Transverse colon (tissue), 4 donors: Measurements from ENCODE around the gene LACTBL1. TPM values are rescaled to one million over a fixed set of nuclear protein-coding genes. Genes with fewer than 3 reads are reported as not detected.

Source experiments
- DNase-seq: peaks from one replicate; pipeline ENCODE4 v3.0.0-alpha.2; 2019
- H3K27ac ChIP-seq, 4 donors: fragments of 200-600 bp; sonication (generic); 2 replicates each; pipeline ENCODE4 v1.5.1; 2016 to 2018; ENCODE audit warnings: inconsistent platforms in 4 of 4
- H3K27me3 ChIP-seq: fragments of 200-600 bp; sonication (generic); 2 replicates; pipeline ENCODE4 v1.5.1; 2017; ENCODE audit warnings: inconsistent platforms
- H3K36me3 ChIP-seq, 4 donors: fragments of 200-600 bp; sonication (generic); 2 replicates each; pipeline ENCODE4 v1.5.1; 2017 to 2019; ENCODE audit warnings: inconsistent platforms in 4 of 4
- H3K4me1 ChIP-seq, 4 donors: fragments of 200-600 bp; sonication (generic); 2 replicates each; pipeline ENCODE4 v1.5.1; 2017 to 2020; ENCODE audit warnings: inconsistent platforms in 4 of 4
- H3K4me3 ChIP-seq, 4 donors: fragments of 200-600 bp; sonication (generic); 1 replicate in 1 of 4; 2 replicates in 3 of 4; pipeline versions ENCODE4 v1.5.1 to v1.6.1; 2017 to 2019; ENCODE audit warnings: inconsistent platforms in 4 of 4
- H3K9me3 ChIP-seq, 2 donors: fragments of 200-600 bp; sonication (generic); 2 replicates each; pipeline ENCODE4 v1.5.1; 2017 to 2019; ENCODE audit warnings: inconsistent platforms in 2 of 2
- EP300 ChIP-seq: sonication (generic); formaldehyde crosslinking; IDR thresholded peaks from one replicate; pipeline ENCODE4 v1.6.1; 2017; ENCODE audit warnings: antibody characterized with exemption, low read depth
- POLR2A ChIP-seq: fragments of 450-650 bp; IDR thresholded peaks from one replicate; pipeline ENCODE4 v1.6.1; 2016; ENCODE audit warnings: antibody characterized with exemption, mild to moderate bottlenecking, moderate library complexity
- POLR2AphosphoS5 ChIP-seq, 3 donors: sonication (generic); formaldehyde crosslinking; IDR thresholded peaks; one replicate each; pipeline ENCODE4 v1.6.1; 2016; ENCODE audit warnings: antibody characterized with exemption in 3 of 3
- WGBS, 2 donors: methylation state at CpG; one replicate each; pipeline ENCODE4 v1.1.5; 2018; ENCODE audit warnings: low coverage in 1 of 2; 5-methylcytosine and 5-hydroxymethylcytosine counted together
- in situ Hi-C, 4 donors: fragments of 200-750 bp; cut with MboI; loops; one replicate each; pipeline versions ENCODE4 v1.15.0 to v1.15.1; 2017; ENCODE audit warnings: low sequenced_read_pairs in 3 of 4, low pct_ligation_motif_present in 1 of 4, low pct_unique_long_range_greater_than_20kb in 1 of 4
- intact Hi-C: fragments of 100-400 bp; cut with DNase I; formaldehyde crosslinking; loops from one replicate; pipeline ENCODE4 v1.15.1; 2023; ENCODE audit warnings: low total_unique reads
- total RNA-seq, 4 donors: library from RNA; depleted of rRNA; stranded (reverse); fragments of >200 nt; gene quantifications; one replicate each; pipeline ENCODE4 v1.1.0, GENCODE V29; 2016
- TF ChIP-seq, protein P1 (sequence below), 5 experiments: fragments of 200-600 bp in 3 of 5; fragments of 450-650 bp in 2 of 5; sonication (generic) in 3 of 5; IDR thresholded peaks; 1 replicate in 2 of 5; 2 replicates in 3 of 5; pipeline ENCODE4 v1.5.1; 2016 to 2017; ENCODE audit warnings: antibody characterized with exemption in 5 of 5, inconsistent platforms in 3 of 5, mild to moderate bottlenecking in 2 of 5, moderate library complexity in 1 of 5

The LACTBL1 gene
- total RNA-seq, 4 donors from 2014 or later: not detected

GRCh38 chr1:22955146-22955545, 17.5 kb downstream of the LACTBL1 start:
- Histone ChIP-seq H3K36me3 (no peaks in the 10 kb centered on the region), H3K4me3 (no peak overlapping the region), H3K9me3 (no peaks in the 10 kb centered on the region), H3K4me1 (peaks cover 0 to 11% (median 9%) of the 10 kb centered on the region in 4 donors), H3K27ac (no peak overlapping the region), H3K27me3 (peaks cover 58% of the 10 kb centered on the region)
- DNase-seq: no peak
- in situ Hi-C loops (no loop called here), intact Hi-C loops (no loop called here)
- WGBS, 2 donors: 85% methylated on average over 7 of the region's 7 CpGs; no CpG with 5 or more reads in 1 of the 2 donors
- TF ChIP-seq POLR2AphosphoS5 (IDR thresholded peaks at IDR 0.05): no peak
- TF ChIP-seq POLR2A: no peak
- no peak for TF ChIP-seq EP300
- TF ChIP-seq, protein P1, sequence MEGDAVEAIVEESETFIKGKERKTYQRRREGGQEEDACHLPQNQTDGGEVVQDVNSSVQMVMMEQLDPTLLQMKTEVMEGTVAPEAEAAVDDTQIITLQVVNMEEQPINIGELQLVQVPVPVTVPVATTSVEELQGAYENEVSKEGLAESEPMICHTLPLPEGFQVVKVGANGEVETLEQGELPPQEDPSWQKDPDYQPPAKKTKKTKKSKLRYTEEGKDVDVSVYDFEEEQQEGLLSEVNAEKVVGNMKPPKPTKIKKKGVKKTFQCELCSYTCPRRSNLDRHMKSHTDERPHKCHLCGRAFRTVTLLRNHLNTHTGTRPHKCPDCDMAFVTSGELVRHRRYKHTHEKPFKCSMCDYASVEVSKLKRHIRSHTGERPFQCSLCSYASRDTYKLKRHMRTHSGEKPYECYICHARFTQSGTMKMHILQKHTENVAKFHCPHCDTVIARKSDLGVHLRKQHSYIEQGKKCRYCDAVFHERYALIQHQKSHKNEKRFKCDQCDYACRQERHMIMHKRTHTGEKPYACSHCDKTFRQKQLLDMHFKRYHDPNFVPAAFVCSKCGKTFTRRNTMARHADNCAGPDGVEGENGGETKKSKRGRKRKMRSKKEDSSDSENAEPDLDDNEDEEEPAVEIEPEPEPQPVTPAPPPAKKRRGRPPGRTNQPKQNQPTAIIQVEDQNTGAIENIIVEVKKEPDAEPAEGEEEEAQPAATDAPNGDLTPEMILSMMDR (IDR thresholded peaks at IDR 0.05): no peak

GRCh38 chr1:22953740-22954141, 18.9 kb downstream of the LACTBL1 start:
- no peaks in the 10 kb centered on the region for H3K36me3 ChIP-seq
- H3K4me1 ChIP-seq: peaks cover 0 to 16% (median 9%) of the 10 kb centered on the region in 4 donors
- no peak for DNase-seq
- H3K9me3 ChIP-seq: no peaks in the 10 kb centered on the region
- intact Hi-C loops: no loop called here
- peaks cover 62% of the 10 kb centered on the region for H3K27me3 ChIP-seq
- 39% methylated on average over 15 of the region's 38 CpGs; no CpG with 5 or more reads in 1 of the 2 donors for WGBS, 2 donors
- in situ Hi-C loops: no loop called here
- H3K4me3 ChIP-seq: no peak overlapping the region
- no peak overlapping the region for H3K27ac ChIP-seq
- TF ChIP-seq, protein P1 (IDR thresholded peaks at IDR 0.05): no peak
- TF ChIP-seq EP300: no peak
- no peak for TF ChIP-seq POLR2A
- no peak for TF ChIP-seq POLR2AphosphoS5 (IDR thresholded peaks at IDR 0.05)

GRCh38 chr1:22953057-22953739, 19.5 kb downstream of the LACTBL1 start:
- DNase-seq: no peak

GRCh38 chr1:22952694-22953056, 20.0 kb downstream of the LACTBL1 start:
- TF ChIP-seq POLR2AphosphoS5 (IDR thresholded peaks at IDR 0.05) (no peak), EP300 (no peak), POLR2A (no peak)
- TF ChIP-seq, protein P1 (IDR thresholded peaks at IDR 0.05): no peak
- DNase-seq: no peak
- Histone ChIP-seq H3K9me3 (no peaks in the 10 kb centered on the region), H3K27me3 (peaks cover 72% of the 10 kb centered on the region), H3K27ac (no peak overlapping the region), H3K36me3 (no peaks in the 10 kb centered on the region), H3K4me1 (peaks cover 0 to 16% (median 9%) of the 10 kb centered on the region in 4 donors), H3K4me3 (no peak overlapping the region)
- intact Hi-C loops (no loop called here), in situ Hi-C loops (no loop called here)
- 71 to 100% methylated on average over 1 to 5 of the region's 5 CpGs for WGBS, 2 donors

More at GRCh38 chr1:22953057-22953739, 19.5 kb downstream of the LACTBL1 start:
- Histone ChIP-seq H3K27ac (no peak overlapping the region), H3K27me3 (peaks cover 67% of the 10 kb centered on the region), H3K36me3 (no peaks in the 10 kb centered on the region), H3K4me3 (peak overlapping the region in 1 of 4 donors; percentile 5), H3K9me3 (no peaks in the 10 kb centered on the region), H3K4me1 (peaks cover 0 to 16% (median 9%) of the 10 kb centered on the region in 4 donors)
- TF ChIP-seq, protein P1 (IDR thresholded peaks at IDR 0.05): no peak
- TF ChIP-seq EP300: no peak
- TF ChIP-seq POLR2A: no peak
- TF ChIP-seq POLR2AphosphoS5 (IDR thresholded peaks at IDR 0.05): no peak
- 15% methylated on average over 43 of the region's 92 CpGs; no CpG with 5 or more reads in 1 of the 2 donors for WGBS, 2 donors
- in situ Hi-C loops (no loop called here), intact Hi-C loops (no loop called here)
